22Rv1 (cell line): ENCODE measurements around the gene TCEANC.

Source experiments
- ZFX ChIP-seq: fragments of 450-650 bp; IDR thresholded peaks from 2 replicates; pipeline ENCODE4 v1.6.1; 2017; ENCODE audit warnings: antibody characterized with exemption, borderline replicate concordance
- TF ChIP-seq, protein P1 (sequence below): fragments of 450-650 bp; IDR thresholded peaks from 2 replicates; pipeline ENCODE4 v1.5.1; 2017; ENCODE audit warnings: mild to moderate bottlenecking

- TF ChIP-seq, protein P1, sequence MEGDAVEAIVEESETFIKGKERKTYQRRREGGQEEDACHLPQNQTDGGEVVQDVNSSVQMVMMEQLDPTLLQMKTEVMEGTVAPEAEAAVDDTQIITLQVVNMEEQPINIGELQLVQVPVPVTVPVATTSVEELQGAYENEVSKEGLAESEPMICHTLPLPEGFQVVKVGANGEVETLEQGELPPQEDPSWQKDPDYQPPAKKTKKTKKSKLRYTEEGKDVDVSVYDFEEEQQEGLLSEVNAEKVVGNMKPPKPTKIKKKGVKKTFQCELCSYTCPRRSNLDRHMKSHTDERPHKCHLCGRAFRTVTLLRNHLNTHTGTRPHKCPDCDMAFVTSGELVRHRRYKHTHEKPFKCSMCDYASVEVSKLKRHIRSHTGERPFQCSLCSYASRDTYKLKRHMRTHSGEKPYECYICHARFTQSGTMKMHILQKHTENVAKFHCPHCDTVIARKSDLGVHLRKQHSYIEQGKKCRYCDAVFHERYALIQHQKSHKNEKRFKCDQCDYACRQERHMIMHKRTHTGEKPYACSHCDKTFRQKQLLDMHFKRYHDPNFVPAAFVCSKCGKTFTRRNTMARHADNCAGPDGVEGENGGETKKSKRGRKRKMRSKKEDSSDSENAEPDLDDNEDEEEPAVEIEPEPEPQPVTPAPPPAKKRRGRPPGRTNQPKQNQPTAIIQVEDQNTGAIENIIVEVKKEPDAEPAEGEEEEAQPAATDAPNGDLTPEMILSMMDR, result no peak
- no peak for TF ChIP-seq ZFX
Observed at GRCh38 chrX:13662355-13662791, 9.4 kb downstream of the TCEANC start.
